HFF-Myc (cell line): Measurements from ENCODE around the gene KCNC4.

ENCODE experiments used
- DNase-seq: peaks from one replicate; pipeline ENCODE4 v3.0.0-alpha.2; 2011; ENCODE audit warnings: low read depth; ENCODE audit errors: extremely low read depth
- H3K4me3 ChIP-seq: replicated peaks from 2 replicates; pipeline ENCODE4 v1.5.1; 2011; ENCODE audit warnings: low read depth, mild to moderate bottlenecking, control low read depth, low read length
- TF ChIP-seq, protein P1 (sequence below): IDR thresholded peaks from 2 replicates; pipeline ENCODE4 v1.5.1; 2012; ENCODE audit warnings: mild to moderate bottlenecking, low read depth, low read length, control low read depth; ENCODE audit errors: missing control alignments

KCNC4 gene

GRCh38 chr1:110176299-110176956 is 33.7 kb upstream of the KCNC4 start:
- TF ChIP-seq, protein P1, sequence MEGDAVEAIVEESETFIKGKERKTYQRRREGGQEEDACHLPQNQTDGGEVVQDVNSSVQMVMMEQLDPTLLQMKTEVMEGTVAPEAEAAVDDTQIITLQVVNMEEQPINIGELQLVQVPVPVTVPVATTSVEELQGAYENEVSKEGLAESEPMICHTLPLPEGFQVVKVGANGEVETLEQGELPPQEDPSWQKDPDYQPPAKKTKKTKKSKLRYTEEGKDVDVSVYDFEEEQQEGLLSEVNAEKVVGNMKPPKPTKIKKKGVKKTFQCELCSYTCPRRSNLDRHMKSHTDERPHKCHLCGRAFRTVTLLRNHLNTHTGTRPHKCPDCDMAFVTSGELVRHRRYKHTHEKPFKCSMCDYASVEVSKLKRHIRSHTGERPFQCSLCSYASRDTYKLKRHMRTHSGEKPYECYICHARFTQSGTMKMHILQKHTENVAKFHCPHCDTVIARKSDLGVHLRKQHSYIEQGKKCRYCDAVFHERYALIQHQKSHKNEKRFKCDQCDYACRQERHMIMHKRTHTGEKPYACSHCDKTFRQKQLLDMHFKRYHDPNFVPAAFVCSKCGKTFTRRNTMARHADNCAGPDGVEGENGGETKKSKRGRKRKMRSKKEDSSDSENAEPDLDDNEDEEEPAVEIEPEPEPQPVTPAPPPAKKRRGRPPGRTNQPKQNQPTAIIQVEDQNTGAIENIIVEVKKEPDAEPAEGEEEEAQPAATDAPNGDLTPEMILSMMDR = no peak
- no peak overlapping the region for H3K4me3 ChIP-seq
- DNase-seq = no peak

GRCh38 chr1:110177775-110178174 is 32.3 kb upstream of the KCNC4 start:
- H3K4me3 ChIP-seq = no peak overlapping the region
- TF ChIP-seq, protein P1 = no peak

DNA sequence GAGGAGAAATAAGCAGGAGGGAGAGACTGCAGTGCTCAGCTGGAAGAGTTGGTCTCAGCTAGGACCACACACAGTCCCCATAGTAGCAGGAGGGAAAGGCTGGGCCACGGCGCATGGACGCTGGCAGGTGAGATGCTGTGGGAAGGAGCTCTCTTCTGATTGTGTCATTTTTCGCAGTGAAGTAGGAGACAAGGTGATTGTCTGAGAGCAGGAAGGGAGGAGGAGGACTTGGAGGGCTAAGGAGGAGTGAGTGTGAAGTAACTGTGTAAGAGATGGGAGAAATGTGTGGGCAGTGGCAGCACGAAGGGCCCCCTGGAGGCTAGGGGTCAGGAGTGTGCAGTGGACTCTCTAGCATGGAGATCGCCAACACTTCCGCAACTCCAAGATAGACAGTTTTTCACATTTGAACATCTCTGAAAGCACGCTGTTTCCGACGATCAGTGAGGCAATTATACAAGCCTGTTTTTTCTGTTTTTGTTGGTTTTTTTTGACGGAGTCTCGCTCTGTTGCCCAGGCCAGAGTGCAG is 26.4 kb upstream of the KCNC4 start:
- H3K4me3 ChIP-seq = no peak overlapping the region
- TF ChIP-seq, protein P1 = no peak
- no peak for DNase-seq

More at GRCh38 chr1:110177775-110178174, 32.3 kb upstream of the KCNC4 start:
- DNase-seq = no peak

- no peak for DNase-seq
- no peak overlapping the region for H3K4me3 ChIP-seq
- TF ChIP-seq, protein P1 = no peak
Observed at GRCh38 chr1:110184446-110184845, 25.7 kb upstream of the KCNC4 start.

DNA sequence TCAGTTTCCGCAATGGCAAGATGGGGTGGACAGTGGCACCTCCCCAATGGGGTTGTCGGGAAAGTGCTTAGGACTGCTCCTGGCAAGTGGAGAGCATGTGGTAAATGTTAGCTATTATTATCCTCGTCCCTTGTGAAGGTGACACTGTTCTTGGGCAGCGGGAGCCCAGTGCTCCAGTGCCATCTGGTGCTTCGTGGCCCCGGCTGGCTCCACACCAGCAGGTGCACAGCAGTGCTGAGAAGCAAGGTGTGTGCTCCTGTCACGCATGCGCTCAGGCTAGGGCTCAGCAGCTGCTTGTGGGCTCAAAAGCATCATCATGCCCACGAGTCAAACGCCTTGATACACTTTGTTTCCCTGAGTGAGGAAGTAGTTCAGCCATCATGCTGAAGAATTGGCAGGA is 24.9 kb upstream of the KCNC4 start:
- TF ChIP-seq, protein P1 = no peak
- DNase-seq = no peak
- no peak overlapping the region for H3K4me3 ChIP-seq

GRCh38 chr1:110186558-110186957 is 23.6 kb upstream of the KCNC4 start:
- no peak for DNase-seq
- TF ChIP-seq, protein P1 = no peak
- no peak overlapping the region for H3K4me3 ChIP-seq
